Measurements from ENCODE around the gene TBC1D9B. TPM values are rescaled to one million over a fixed set of nuclear protein-coding genes. Genes with fewer than 3 reads are reported as not detected.

The TBC1D9B gene
- total and polyA plus RNA-seq, 2 of the 13 experiments (the other 11 are each of a cell fraction or from before 2014, with no cell fraction given), result 35.0 to 50.0 TPM

- FAIRE-seq (no peak), DNase-seq (ENCODE audit: low spot score) (no peak), ATAC-seq (no peak)
- CTCF ChIA-PET (ENCODE audit: low intra/inter-chr PET ratio, low total read pairs), result no interaction called here
- no peak for TF ChIP-seq CREBL2 (CRISPR knock-in tag; IDR thresholded peaks at IDR 0.05; ENCODE audit: borderline replicate concordance)
- TF ChIP-seq POLR2G (IDR thresholded peaks at IDR 0.05; ENCODE audit: low read depth, low read length), result peak; percentile 11; the same call in 1 of the 2 replicates
- Histone ChIP-seq H3K4me3 (replicated peaks in 1 of 3; ENCODE audit: insufficient read depth in 1 of 3, low read depth in 2 of 3, low read length in 3 of 3) (no peak overlapping the region), H3K9me3 (ENCODE audit: low read length) (no peaks in the 10 kb centered on the region), H3K4me1 (ENCODE audit: insufficient read depth, low read length) (peaks cover 37% of the 10 kb centered on the region), H3K79me2 (ENCODE audit: insufficient read depth, low read length) (peaks cover 23% of the 10 kb centered on the region), H4K20me1 (ENCODE audit: insufficient read depth, low read length) (peaks cover 11% of the 10 kb centered on the region), H3K9ac (ENCODE audit: insufficient read depth, low read depth, low read length) (no peak overlapping the region), H3K4me2 (ENCODE audit: low read depth, low read length) (no peak overlapping the region), H3K27me3 (ENCODE audit: control insufficient read depth in 1 of 2, insufficient read depth in 2 of 2, low read length in 2 of 2) (no peaks in the 10 kb centered on the region), H3K27ac (ENCODE audit: extremely low read length, insufficient read depth, low read length) (no peak overlapping the region), H3K36me3 (replicated peaks in 1 of 2; ENCODE audit: control insufficient read depth in 1 of 2, insufficient read depth in 2 of 2, low read length in 2 of 2) (peaks cover 10 to 15% of the 10 kb centered on the region in 2 experiments; a peak in 3 of 5 replicates), H2AFZ (ENCODE audit: low read length) (no peak overlapping the region)
- POLR2A ChIA-PET, result interaction anchor here (5.3 kb wide), 1 partner anchor 12 kb away, joined by 115 read pairs; the partner anchor contains the start of gene MGAT4B
- 89% methylated on average over 5 of the region's 8 CpGs for WGBS (ENCODE audit: low lambda C conversion rate)
- in situ Hi-C loops (cut with HindIII; ENCODE audit: extremely low pct_ligation_motif_present, low pct_unique_long_range_greater_than_20kb) (no loop called here), intact Hi-C loops (cut with micrococcal nuclease; ENCODE audit: unreplicated experiment) (no loop called here)
- BruUV-seq (replicated peaks), result no TSS peak
These were observed 90.2 kb downstream of the TBC1D9B start for GRCh38 chr5:179817470-179817840.

DNA sequence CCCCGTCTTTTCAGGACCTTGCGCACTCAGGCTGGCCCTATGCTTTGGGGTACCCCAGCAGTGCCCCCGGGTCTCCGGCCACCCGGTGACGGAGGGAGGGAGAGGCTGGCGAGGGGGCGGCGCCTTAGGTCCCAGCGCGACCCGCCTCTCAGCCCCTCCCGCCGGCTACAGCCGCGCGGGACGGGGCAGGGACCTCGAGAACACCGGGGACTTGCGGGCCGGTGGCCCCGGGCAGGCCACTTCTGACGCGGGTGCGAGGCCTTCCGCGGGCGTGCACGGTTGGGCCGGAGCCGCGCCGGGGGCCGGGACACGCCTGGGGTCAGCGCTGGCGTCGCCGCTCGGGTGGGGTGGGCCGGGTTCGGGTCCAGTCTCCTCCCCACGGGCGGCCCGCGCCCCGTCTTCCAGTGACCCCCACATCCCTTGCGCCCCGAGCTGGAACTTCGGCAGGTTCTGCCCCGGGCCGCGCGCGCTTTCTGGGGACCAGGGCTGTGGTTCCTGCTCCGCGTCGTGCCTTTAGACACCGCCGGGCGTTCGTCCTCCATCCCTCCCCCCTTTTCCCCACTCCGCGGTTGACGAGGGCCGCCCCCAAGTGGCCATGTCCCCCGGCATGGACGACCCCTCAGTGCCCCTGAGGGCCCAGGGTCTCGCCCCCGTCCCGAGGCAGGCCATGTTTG lies 90.8 kb downstream of the TBC1D9B start:
- no peak overlapping the region for H3K9ac ChIP-seq (ENCODE audit: insufficient read depth, low read depth, low read length)
- peaks cover 6% of the 10 kb centered on the region for H4K20me1 ChIP-seq (ENCODE audit: insufficient read depth, low read length)
- ATAC-seq, result no peak
- no peaks in the 10 kb centered on the region for H3K9me3 ChIP-seq (ENCODE audit: low read length)
- H3K27me3 ChIP-seq (ENCODE audit: control insufficient read depth in 1 of 2, insufficient read depth in 2 of 2, low read length in 2 of 2), result no peaks in the 10 kb centered on the region
- DNase-seq (ENCODE audit: low spot score), result no peak
- no peak for FAIRE-seq
- H3K27ac ChIP-seq (ENCODE audit: extremely low read length, insufficient read depth, low read length), result no peak overlapping the region
- ChIA-PET POLR2A (interaction anchor here (5.3 kb wide), 1 partner anchor 11 kb away, joined by 115 read pairs; the partner anchor contains the start of gene MGAT4B), CTCF (ENCODE audit: low intra/inter-chr PET ratio, low total read pairs) (no interaction called here)
- intact Hi-C loops (cut with micrococcal nuclease; ENCODE audit: unreplicated experiment) (no loop called here), in situ Hi-C loops (cut with HindIII; ENCODE audit: extremely low pct_ligation_motif_present, low pct_unique_long_range_greater_than_20kb) (no loop called here)
- H3K79me2 ChIP-seq (ENCODE audit: insufficient read depth, low read length), result peaks cover 17% of the 10 kb centered on the region
- H3K4me2 ChIP-seq (ENCODE audit: low read depth, low read length), result no peak overlapping the region
- peaks cover 32% of the 10 kb centered on the region for H3K4me1 ChIP-seq (ENCODE audit: insufficient read depth, low read length)
- no TSS peak for BruUV-seq (replicated peaks)
- peaks cover 11 to 19% of the 10 kb centered on the region in 2 experiments; a peak in 4 of 5 replicates for H3K36me3 ChIP-seq (replicated peaks in 1 of 2; ENCODE audit: control insufficient read depth in 1 of 2, insufficient read depth in 2 of 2, low read length in 2 of 2)
- WGBS (ENCODE audit: low lambda C conversion rate), result 95% methylated on average over 45 of the region's 72 CpGs
- no peak overlapping the region for H3K4me3 ChIP-seq (replicated peaks in 1 of 3; ENCODE audit: insufficient read depth in 1 of 3, low read depth in 2 of 3, low read length in 3 of 3)
- no peak overlapping the region for H2AFZ ChIP-seq (ENCODE audit: low read length)
- TF ChIP-seq ZNF570 (CRISPR knock-in tag; IDR thresholded peaks at IDR 0.05; ENCODE audit: borderline replicate concordance), result no peak
- no peak for TF ChIP-seq NCOR1 (IDR thresholded peaks at IDR 0.05; ENCODE audit: borderline replicate concordance, low read length)
- TF ChIP-seq, protein P1, sequence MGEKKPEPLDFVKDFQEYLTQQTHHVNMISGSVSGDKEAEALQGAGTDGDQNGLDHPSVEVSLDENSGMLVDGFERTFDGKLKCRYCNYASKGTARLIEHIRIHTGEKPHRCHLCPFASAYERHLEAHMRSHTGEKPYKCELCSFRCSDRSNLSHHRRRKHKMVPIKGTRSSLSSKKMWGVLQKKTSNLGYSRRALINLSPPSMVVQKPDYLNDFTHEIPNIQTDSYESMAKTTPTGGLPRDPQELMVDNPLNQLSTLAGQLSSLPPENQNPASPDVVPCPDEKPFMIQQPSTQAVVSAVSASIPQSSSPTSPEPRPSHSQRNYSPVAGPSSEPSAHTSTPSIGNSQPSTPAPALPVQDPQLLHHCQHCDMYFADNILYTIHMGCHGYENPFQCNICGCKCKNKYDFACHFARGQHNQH (CRISPR knock-in tag; IDR thresholded peaks at IDR 0.05), result no peak
- TF ChIP-seq, protein P2, sequence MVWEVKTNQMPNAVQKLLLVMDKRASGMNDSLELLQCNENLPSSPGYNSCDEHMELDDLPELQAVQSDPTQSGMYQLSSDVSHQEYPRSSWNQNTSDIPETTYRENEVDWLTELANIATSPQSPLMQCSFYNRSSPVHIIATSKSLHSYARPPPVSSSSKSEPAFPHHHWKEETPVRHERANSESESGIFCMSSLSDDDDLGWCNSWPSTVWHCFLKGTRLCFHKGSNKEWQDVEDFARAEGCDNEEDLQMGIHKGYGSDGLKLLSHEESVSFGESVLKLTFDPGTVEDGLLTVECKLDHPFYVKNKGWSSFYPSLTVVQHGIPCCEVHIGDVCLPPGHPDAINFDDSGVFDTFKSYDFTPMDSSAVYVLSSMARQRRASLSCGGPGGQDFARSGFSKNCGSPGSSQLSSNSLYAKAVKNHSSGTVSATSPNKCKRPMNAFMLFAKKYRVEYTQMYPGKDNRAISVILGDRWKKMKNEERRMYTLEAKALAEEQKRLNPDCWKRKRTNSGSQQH (CRISPR knock-in tag; IDR thresholded peaks at IDR 0.05; ENCODE audit: low read depth), result no peak
- TF ChIP-seq KLF9 (CRISPR knock-in tag; IDR thresholded peaks at IDR 0.05; ENCODE audit: low read depth), result no peak
- TF ChIP-seq, protein P3, sequence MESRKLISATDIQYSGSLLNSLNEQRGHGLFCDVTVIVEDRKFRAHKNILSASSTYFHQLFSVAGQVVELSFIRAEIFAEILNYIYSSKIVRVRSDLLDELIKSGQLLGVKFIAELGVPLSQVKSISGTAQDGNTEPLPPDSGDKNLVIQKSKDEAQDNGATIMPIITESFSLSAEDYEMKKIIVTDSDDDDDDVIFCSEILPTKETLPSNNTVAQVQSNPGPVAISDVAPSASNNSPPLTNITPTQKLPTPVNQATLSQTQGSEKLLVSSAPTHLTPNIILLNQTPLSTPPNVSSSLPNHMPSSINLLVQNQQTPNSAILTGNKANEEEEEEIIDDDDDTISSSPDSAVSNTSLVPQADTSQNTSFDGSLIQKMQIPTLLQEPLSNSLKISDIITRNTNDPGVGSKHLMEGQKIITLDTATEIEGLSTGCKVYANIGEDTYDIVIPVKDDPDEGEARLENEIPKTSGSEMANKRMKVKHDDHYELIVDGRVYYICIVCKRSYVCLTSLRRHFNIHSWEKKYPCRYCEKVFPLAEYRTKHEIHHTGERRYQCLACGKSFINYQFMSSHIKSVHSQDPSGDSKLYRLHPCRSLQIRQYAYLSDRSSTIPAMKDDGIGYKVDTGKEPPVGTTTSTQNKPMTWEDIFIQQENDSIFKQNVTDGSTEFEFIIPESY (CRISPR knock-in tag; IDR thresholded peaks at IDR 0.05), result peak; percentile 74

Data from HepG2 (cell line).